Measurements from ENCODE around the gene MAD1L1.

Gene MAD1L1

GRCh38 chr7:2043316-2044039 lies 189.3 kb downstream of the MAD1L1 start:
- ChIA-PET POLR2A (ENCODE audit: low non-redundant PET) (no interaction called here), CTCF (no interaction called here)
- no peak for DNase-seq (ENCODE audit: low spot score)
- TF ChIP-seq CTCF (conservative IDR thresholded peaks at IDR 0.05; ENCODE audit: low read depth) = no peak
- H3K27ac ChIP-seq = no peak overlapping the region

GRCh38 chr7:2042650-2043049 lies 190.1 kb downstream of the MAD1L1 start:
- no peak for TF ChIP-seq CTCF (conservative IDR thresholded peaks at IDR 0.05; ENCODE audit: low read depth)
- CTCF ChIA-PET = no interaction called here
- POLR2A ChIA-PET (ENCODE audit: low non-redundant PET) = no interaction called here
- no peak for DNase-seq (ENCODE audit: low spot score)
- no peak overlapping the region for H3K27ac ChIP-seq

- CTCF ChIA-PET = interaction anchor here (0.6 kb wide), 1 partner anchor 66 kb away, joined by 4 read pairs; no protein-coding TSS in a partner anchor
These were observed 191.0 kb downstream of the MAD1L1 start for GRCh38 chr7:2041496-2042367.

GRCh38 chr7:2040893-2041270 lies 191.9 kb downstream of the MAD1L1 start:
- ChIA-PET POLR2A (ENCODE audit: low non-redundant PET) (no interaction called here), CTCF (no interaction called here)
- H3K27ac ChIP-seq = no peak overlapping the region
- DNase-seq (ENCODE audit: low spot score) = no peak
- TF ChIP-seq CTCF (conservative IDR thresholded peaks at IDR 0.05; ENCODE audit: low read depth) = no peak

More at GRCh38 chr7:2041496-2042367, 191.0 kb downstream of the MAD1L1 start:
- H3K27ac ChIP-seq = no peak overlapping the region
- no peak for DNase-seq (ENCODE audit: low spot score)
- POLR2A ChIA-PET (ENCODE audit: low non-redundant PET) = no interaction called here
- no peak for TF ChIP-seq CTCF (conservative IDR thresholded peaks at IDR 0.05; ENCODE audit: low read depth)

GRCh38 chr7:2040201-2040892 lies 192.4 kb downstream of the MAD1L1 start:
- no peak for DNase-seq (ENCODE audit: low spot score)
- ChIA-PET POLR2A (ENCODE audit: low non-redundant PET) (no interaction called here), CTCF (no interaction called here)
- no peak overlapping the region for H3K27ac ChIP-seq
- no peak for TF ChIP-seq CTCF (conservative IDR thresholded peaks at IDR 0.05; ENCODE audit: low read depth)

Data from RWPE1 (cell line).